ENCODE results near the gene RNF40. TPM values are rescaled to one million over a fixed set of nuclear protein-coding genes. Genes with fewer than 3 reads are reported as not detected.

Gene RNF40
- total RNA-seq, 2 donors from 2014 or later, result 94.6 to 117 TPM

DNA sequence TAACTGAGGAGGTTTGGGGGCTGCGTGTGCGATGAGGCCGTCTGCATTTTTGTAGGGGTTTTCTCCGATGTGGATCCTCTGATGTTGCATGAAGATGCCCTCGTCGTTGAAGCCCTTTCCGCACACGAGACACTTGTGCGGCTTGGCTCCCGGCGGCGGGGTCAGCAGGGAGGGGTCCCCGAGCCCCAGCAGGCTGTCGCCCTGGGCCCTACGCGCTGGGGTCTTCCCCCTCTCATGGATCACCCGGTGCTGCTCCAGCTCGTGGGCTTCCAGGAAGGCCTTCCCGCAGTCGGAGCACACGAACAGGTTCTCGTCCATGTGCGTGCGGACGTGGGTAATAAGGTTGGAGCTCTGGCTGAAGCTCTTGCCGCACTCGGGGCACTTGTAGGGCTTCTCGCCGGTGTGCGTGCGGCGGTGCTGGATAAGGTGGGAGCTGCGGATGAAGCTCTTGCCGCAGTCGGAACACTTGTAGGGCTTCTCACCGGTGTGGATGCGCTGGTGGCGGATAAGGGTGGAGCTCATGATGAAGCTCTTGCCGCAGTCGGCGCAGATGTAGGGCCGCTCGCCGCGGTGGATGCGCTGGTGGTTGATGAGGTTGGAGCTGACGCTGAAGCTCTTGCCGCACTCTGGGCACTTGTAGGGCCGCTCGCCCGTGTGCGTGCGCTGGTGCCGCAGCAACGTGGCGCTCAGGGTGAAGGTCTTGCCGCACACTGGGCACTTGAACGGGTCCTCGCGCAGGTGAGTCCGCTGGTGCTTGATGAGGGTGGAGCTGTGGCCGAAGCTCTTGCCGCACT is 20.6 kb downstream of the RNF40 start:
- Histone ChIP-seq H3K27ac (no peak overlapping the region), H3K9ac (ENCODE audit: low read depth in 2 of 2, low read length in 2 of 2) (no peak overlapping the region), H3K4me1 (peaks cover 3% of the 10 kb centered on the region), H3K4me3 (no peak overlapping the region), H3K27me3 (no peaks in the 10 kb centered on the region), H3K36me3 (peaks cover 3% of the 10 kb centered on the region), H3K9me3 (no peaks in the 10 kb centered on the region)
- TF ChIP-seq, protein P1, sequence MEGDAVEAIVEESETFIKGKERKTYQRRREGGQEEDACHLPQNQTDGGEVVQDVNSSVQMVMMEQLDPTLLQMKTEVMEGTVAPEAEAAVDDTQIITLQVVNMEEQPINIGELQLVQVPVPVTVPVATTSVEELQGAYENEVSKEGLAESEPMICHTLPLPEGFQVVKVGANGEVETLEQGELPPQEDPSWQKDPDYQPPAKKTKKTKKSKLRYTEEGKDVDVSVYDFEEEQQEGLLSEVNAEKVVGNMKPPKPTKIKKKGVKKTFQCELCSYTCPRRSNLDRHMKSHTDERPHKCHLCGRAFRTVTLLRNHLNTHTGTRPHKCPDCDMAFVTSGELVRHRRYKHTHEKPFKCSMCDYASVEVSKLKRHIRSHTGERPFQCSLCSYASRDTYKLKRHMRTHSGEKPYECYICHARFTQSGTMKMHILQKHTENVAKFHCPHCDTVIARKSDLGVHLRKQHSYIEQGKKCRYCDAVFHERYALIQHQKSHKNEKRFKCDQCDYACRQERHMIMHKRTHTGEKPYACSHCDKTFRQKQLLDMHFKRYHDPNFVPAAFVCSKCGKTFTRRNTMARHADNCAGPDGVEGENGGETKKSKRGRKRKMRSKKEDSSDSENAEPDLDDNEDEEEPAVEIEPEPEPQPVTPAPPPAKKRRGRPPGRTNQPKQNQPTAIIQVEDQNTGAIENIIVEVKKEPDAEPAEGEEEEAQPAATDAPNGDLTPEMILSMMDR (IDR thresholded peaks at IDR 0.05), result no peak
- intact Hi-C loops (cut with DNase I), result no loop called here
- DNase-seq, result no peak

DNA sequence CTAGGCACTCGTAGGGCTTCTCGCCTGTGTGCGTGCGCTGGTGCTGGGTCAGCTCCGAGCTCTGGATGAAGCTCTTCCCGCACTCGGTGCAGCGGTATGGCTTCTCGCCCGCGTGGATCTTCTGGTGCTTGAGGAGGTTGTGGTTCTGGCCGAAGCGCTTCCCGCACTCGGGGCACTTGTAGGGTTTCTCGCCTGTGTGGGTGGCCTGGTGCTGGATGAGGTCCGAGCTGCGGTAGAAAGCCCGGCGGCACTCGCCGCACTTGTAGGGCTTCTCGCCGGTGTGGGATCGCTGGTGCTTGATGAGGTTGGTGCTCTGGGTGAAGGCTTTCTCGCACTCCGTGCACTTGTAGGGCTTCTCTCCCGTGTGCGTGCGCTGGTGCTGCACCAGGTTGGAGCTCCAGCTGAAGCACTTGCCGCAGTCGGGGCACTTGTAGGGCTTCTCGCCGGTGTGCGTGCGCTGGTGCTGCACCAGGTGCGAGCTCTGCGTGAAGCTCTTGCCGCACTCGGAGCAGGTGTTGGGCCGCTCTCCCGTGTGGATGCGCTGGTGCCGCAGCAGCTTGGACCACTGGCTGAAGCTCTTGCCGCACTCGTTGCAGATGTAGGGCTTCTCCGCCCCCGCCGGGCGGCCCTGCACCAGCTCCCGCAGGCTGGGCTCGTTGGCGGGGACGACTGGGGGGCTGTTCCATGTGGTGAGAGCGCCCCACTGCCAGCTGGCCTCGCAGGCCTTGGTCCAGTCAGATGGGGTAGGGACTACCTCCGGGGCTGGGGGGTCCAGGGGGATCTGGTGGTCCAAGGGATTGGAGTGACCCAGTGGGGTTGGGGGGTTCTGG is 21.4 kb downstream of the RNF40 start:
- intact Hi-C loops (cut with DNase I), result no loop called here
- no peaks in the 10 kb centered on the region for H3K27me3 ChIP-seq
- H3K9ac ChIP-seq (ENCODE audit: low read depth in 2 of 2, low read length in 2 of 2), result no peak overlapping the region
- TF ChIP-seq, protein P1 (IDR thresholded peaks at IDR 0.05), result no peak
- peaks cover 8% of the 10 kb centered on the region for H3K4me1 ChIP-seq
- DNase-seq, result no peak
- H3K4me3 ChIP-seq, result no peak overlapping the region
- no peak overlapping the region for H3K27ac ChIP-seq
- peaks cover 3% of the 10 kb centered on the region for H3K36me3 ChIP-seq
- H3K9me3 ChIP-seq, result no peaks in the 10 kb centered on the region

GRCh38 chr16:30784215-30784614 is 22.1 kb downstream of the RNF40 start:
- intact Hi-C loops (cut with DNase I), result no loop called here

DNA sequence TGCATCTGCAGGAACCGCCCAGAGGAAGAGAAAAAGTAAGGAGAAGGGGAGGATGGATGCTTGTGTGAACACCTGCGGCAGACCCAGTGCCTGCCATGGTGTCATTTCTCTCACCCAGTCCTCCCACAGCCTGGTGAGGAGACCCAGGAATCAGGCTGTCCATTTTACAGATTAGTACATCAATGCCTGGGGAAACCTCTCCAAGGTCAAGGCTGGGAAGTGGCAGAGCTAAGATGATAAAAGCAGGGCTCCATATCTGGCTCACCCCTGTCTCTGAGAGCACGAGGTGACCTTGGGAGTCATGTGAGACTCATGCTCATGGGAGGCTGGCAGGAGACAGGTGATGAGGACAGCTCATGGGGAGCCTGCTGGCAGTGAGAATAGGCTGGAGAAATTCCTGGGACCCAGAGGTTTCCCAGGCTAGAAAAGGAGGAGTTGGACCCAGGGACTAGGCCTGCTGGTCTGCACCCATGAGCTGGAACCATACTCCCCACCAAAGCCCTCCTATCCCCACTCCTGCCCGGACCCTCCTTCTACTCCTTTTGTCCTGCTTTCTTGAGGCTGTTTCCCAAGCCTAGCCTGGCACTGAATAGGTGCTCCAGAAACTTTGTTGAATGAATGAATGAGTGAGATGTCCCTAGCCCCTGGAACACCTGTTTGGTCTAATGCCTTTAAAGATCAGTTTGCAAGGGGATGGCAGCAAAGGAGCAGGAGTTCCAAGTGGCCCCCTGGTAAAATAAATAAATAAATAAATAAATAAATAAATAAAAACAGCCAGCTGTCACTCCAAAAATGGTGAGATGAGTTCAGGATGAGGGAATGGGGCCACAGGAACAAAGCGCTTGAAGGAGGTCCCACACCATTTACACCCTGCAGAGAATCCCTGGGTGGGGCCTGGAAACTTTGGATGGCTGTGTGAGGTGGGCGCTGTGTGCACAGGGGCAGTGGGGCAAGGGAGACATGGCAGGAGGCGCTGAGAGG is 23.3 kb downstream of the RNF40 start:
- Histone ChIP-seq H3K9me3 (no peaks in the 10 kb centered on the region), H3K27ac (no peak overlapping the region), H3K4me3 (no peak overlapping the region), H3K4me1 (peaks cover 8% of the 10 kb centered on the region), H3K27me3 (no peaks in the 10 kb centered on the region), H3K36me3 (peaks cover 3% of the 10 kb centered on the region), H3K9ac (ENCODE audit: low read depth in 2 of 2, low read length in 2 of 2) (peak overlapping the region in 1 of 2 donors; percentile 66)
- TF ChIP-seq, protein P1 (IDR thresholded peaks at IDR 0.05), result no peak
- intact Hi-C loops (cut with DNase I), result loop anchor here (2.0 kb wide), 1 partner anchor 19 kb away; no protein-coding TSS in a partner anchor
- DNase-seq, result no peak

More at GRCh38 chr16:30784215-30784614, 22.1 kb downstream of the RNF40 start:
- Histone ChIP-seq H3K36me3 (peaks cover 3% of the 10 kb centered on the region), H3K27ac (no peak overlapping the region), H3K4me3 (no peak overlapping the region), H3K4me1 (peaks cover 8% of the 10 kb centered on the region), H3K27me3 (no peaks in the 10 kb centered on the region), H3K9ac (ENCODE audit: low read depth in 2 of 2, low read length in 2 of 2) (no peak overlapping the region), H3K9me3 (no peaks in the 10 kb centered on the region)
- DNase-seq, result no peak
- TF ChIP-seq, protein P1 (IDR thresholded peaks at IDR 0.05), result no peak

Data from colonic mucosa (tissue), 4 donors.